ENCODE results near the gene MAVS. TPM values are rescaled to one million over a fixed set of nuclear protein-coding genes. Genes with fewer than 3 reads are reported as not detected.

The MAVS gene
- total RNA-seq, 1 experiment from 2014 or later, result 24.2 TPM

DNA sequence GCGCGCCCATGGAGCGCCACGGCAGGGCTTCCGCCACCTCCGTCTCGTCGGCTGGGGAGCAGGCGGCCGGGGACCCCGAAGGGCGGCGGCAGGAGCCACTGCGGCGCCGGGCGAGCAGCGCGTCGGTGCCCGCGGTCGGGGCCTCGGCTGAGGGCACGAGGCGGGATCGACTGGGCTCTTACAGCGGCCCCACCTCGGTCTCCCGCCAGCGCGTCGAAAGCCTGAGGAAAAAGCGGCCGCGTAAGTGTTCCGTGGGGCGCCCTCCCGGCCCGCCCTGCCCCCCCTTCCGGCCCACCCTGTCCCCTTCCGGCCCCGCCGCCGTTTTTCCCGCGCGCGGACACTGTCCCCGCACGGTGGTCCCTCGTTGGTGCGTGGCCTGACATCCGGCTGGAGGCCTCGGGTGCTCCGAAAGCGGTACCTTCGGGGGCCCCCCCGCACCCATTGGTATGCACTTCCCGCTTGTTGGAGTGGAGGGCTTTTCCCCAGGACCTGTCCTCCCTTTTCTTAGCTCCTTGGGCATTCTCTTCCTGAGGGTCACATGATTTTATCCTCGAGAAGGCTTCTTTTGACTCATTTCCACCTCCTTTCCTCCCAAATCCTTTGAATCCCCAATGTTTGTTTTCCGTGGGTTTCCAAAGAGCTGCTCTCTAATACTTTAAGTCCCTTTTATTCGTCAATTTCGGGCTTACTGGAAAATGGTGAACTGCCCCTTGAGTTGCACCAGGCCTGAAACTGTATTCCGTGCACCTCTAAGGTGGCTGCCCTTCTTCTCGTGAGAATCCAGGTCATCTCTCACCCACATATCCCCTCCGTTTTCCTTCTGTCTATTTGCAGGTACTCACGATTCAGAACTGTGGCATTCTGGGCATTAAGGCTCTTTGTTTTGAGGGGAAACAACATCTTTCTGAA, 43.1 kb downstream of the MAVS start:
- Histone ChIP-seq H3K79me1 (ENCODE audit: insufficient read depth, low read depth, low read length, poor library complexity, severe bottlenecking) (no peaks in the 10 kb centered on the region), H2AFZ (ENCODE audit: low read length) (no peak overlapping the region), H3K4me2 (ENCODE audit: insufficient read depth, insufficient read length, low read length) (peak overlapping the region; percentile 83), H2BK15ac (ENCODE audit: low read depth, low read length) (no peak overlapping the region), H3K4ac (ENCODE audit: low read depth, low read length) (no peak overlapping the region; the same call in 1 of the 2 replicates), H3K9ac (ENCODE audit: extremely low read depth, insufficient read length, low read length) (peak overlapping the region; percentile 96), H3K23me2 (ENCODE audit: insufficient read length, low read depth, low read length, poor library complexity, severe bottlenecking) (peaks cover 20% of the 10 kb centered on the region), H3K27me3 (ENCODE audit: insufficient read depth, low read length) (no peaks in the 10 kb centered on the region), H2BK20ac (ENCODE audit: low read depth, low read length, poor library complexity, severe bottlenecking) (no peak overlapping the region), H3K4me1 (ENCODE audit: insufficient read depth, low read length) (peaks cover 4% of the 10 kb centered on the region; the same call in 1 of the 2 replicates), H4K20me1 (ENCODE audit: control insufficient read depth, insufficient read depth, insufficient read length) (no peaks in the 10 kb centered on the region), H3K14ac (ENCODE audit: insufficient read depth, low read length) (peak overlapping the region; percentile 88), H3K56ac (ENCODE audit: insufficient read length, low read depth, low read length) (peak overlapping the region; percentile 20), H2BK12ac (ENCODE audit: insufficient read length, low read depth, low read length) (no peak overlapping the region), H4K8ac (replicated peaks; ENCODE audit: insufficient read length, low read depth, low read length) (no peak overlapping the region), H4K91ac (ENCODE audit: insufficient read length, low read depth, low read length) (no peak overlapping the region), H4K5ac (ENCODE audit: insufficient read length, low read depth, low read length) (peak overlapping the region; percentile 10), H3K18ac (ENCODE audit: insufficient read length, low read depth, low read length) (peak overlapping the region; percentile 74), H2AK5ac (ENCODE audit: insufficient read length, low read length) (peak overlapping the region; percentile 1), H3K27ac (ENCODE audit: insufficient read length, low read depth, low read length) (peak overlapping the region; percentile 67), H3K23ac (ENCODE audit: insufficient read length, low read depth, low read length) (no peak overlapping the region), H3T11ph (ENCODE audit: low read length) (no peak overlapping the region), H2BK5ac (ENCODE audit: insufficient read length, low read length) (no peak overlapping the region), H2BK120ac (ENCODE audit: low read depth, low read length, poor library complexity, severe bottlenecking) (no peak overlapping the region), H3K79me2 (ENCODE audit: insufficient read depth, low read length) (peaks cover 53% of the 10 kb centered on the region), H3K9me3 (ENCODE audit: control insufficient read depth, low read depth, low read length) (no peaks in the 10 kb centered on the region)
- Mint-ChIP-seq H3K27ac (peak overlapping the region; percentile 92 to 99 (median 95)), H3K4me3 (peak overlapping the region; percentile 93 to 96), H3K9me3 (peaks cover 4 to 5% of the 10 kb centered on the region in 2 experiments; a peak in 2 of 5 replicates), H3K36me3 (ENCODE audit: insufficient read depth in 1 of 3, low read depth in 3 of 3) (peaks cover 28 to 52% (median 37%) of the 10 kb centered on the region in 3 experiments), H3K4me1 (peaks cover 40 to 45% of the 10 kb centered on the region in 2 experiments), H3K27me3 (ENCODE audit: low read depth) (no peaks in the 10 kb centered on the region)
- no peak for DNase-seq
- TF ChIP-seq, protein P1, sequence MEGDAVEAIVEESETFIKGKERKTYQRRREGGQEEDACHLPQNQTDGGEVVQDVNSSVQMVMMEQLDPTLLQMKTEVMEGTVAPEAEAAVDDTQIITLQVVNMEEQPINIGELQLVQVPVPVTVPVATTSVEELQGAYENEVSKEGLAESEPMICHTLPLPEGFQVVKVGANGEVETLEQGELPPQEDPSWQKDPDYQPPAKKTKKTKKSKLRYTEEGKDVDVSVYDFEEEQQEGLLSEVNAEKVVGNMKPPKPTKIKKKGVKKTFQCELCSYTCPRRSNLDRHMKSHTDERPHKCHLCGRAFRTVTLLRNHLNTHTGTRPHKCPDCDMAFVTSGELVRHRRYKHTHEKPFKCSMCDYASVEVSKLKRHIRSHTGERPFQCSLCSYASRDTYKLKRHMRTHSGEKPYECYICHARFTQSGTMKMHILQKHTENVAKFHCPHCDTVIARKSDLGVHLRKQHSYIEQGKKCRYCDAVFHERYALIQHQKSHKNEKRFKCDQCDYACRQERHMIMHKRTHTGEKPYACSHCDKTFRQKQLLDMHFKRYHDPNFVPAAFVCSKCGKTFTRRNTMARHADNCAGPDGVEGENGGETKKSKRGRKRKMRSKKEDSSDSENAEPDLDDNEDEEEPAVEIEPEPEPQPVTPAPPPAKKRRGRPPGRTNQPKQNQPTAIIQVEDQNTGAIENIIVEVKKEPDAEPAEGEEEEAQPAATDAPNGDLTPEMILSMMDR (conservative IDR thresholded peaks at IDR 0.05), result 0 out of 3 replicates have a peak, but pooled peaks have one; percentile 5
- WGBS (ENCODE audit: extremely low coverage, insufficient read length, low lambda C conversion rate), result no CpG with 5 or more reads among the region's 68 CpGs
